ENCODE data around the gene SUMO4.

The SUMO4 gene

GRCh38 chr6:149362289-149362688 is 37.8 kb upstream of the SUMO4 start:
- no peak overlapping the region for H3K4me3 ChIP-seq (ENCODE audit: low read depth, low read length)
- TF ChIP-seq CTCF (IDR thresholded peaks at IDR 0.05; ENCODE audit: borderline replicate concordance, insufficient read depth, low read depth, low read length), result no peak

GRCh38 chr6:149363154-149363553 is 36.9 kb upstream of the SUMO4 start:
- no peak overlapping the region for H3K4me3 ChIP-seq (ENCODE audit: low read depth, low read length)
- TF ChIP-seq CTCF (IDR thresholded peaks at IDR 0.05; ENCODE audit: borderline replicate concordance, insufficient read depth, low read depth, low read length), result no peak

GRCh38 chr6:149364557-149364956 is 35.5 kb upstream of the SUMO4 start:
- H3K4me3 ChIP-seq (ENCODE audit: low read depth, low read length), result no peak overlapping the region
- TF ChIP-seq CTCF (IDR thresholded peaks at IDR 0.05; ENCODE audit: borderline replicate concordance, insufficient read depth, low read depth, low read length), result no peak

DNA sequence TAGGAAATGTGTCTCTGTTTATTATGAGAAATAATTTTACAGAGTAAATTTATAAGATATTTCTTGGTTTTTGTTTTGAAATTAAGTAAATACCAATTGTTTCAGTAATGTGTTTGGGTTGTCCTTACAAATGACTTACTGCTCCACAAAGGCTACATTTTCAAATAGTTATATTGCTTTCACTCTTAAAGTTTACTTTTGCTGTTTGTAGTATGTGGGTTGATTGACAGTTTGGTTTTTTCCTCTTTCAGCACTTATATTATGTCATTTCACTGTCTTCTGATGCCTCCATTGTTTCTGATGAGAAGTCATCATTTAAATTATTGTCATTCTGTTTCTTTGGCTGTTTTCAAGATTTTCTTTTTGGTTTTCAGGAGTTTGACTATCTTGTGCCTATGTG is 34.9 kb upstream of the SUMO4 start:
- no peak overlapping the region for H3K4me3 ChIP-seq (ENCODE audit: low read depth, low read length)
- TF ChIP-seq CTCF (IDR thresholded peaks at IDR 0.05; ENCODE audit: borderline replicate concordance, insufficient read depth, low read depth, low read length), result no peak

DNA sequence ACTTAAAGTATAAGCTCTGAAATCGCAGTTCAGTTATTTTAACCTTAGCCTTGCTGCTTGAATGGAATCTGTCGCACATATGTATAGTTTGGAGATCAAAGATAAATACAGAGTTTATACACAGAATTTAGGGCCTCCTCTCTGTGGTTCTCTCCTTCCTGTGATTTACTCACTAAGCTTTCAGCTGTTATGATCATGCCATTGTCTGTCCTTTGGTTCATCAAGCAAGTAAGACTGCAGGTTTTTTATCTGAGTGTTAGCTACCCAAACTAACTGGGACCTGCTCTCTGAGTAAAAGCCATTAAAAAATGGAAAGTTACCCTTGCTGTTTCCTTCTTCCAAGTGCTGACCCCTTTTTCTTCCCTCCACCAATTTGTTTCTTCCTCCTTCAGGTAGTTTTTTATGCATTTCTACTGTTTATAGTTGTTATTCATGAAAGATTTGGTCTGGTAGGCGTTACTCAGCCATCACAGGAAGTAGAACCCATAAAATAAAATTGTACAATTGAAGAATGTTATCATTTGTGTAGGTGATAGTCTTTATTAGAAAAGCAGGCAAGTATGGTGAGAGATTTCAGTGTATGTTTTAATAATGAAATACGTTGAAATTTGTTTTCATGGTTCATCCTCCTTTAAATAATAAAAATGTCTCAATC is 33.7 kb upstream of the SUMO4 start:
- TF ChIP-seq CTCF (IDR thresholded peaks at IDR 0.05; ENCODE audit: borderline replicate concordance, insufficient read depth, low read depth, low read length), result no peak
- no peak overlapping the region for H3K4me3 ChIP-seq (ENCODE audit: low read depth, low read length)

GRCh38 chr6:149368065-149368464 is 32.0 kb upstream of the SUMO4 start:
- no peak for TF ChIP-seq CTCF (IDR thresholded peaks at IDR 0.05; ENCODE audit: borderline replicate concordance, insufficient read depth, low read depth, low read length)
- no peak overlapping the region for H3K4me3 ChIP-seq (ENCODE audit: low read depth, low read length)

- no peak for TF ChIP-seq CTCF (IDR thresholded peaks at IDR 0.05; ENCODE audit: borderline replicate concordance, insufficient read depth, low read depth, low read length)
- H3K4me3 ChIP-seq (ENCODE audit: low read depth, low read length), result no peak overlapping the region
Measured at GRCh38 chr6:149371154-149371553, 28.9 kb upstream of the SUMO4 start.

Measured in GM12875 (cell line).